Peyer's patch (tissue), 4 donors: ENCODE results near the gene IGF1R. TPM values are rescaled to one million over a fixed set of nuclear protein-coding genes. Genes with fewer than 3 reads are reported as not detected.
A peak's percentile ranks its signal among the peaks of the same experiment; 100 is the strongest.

Experiments used
- DNase-seq, 3 donors: peaks; one replicate each; pipeline ENCODE4 v3.0.0-alpha.2; 2017 to 2019
- H3K27ac ChIP-seq, 4 donors: fragments of 200-600 bp; sonication (generic); one replicate each; pipeline ENCODE4 v1.5.1; 2016 to 2019
- H3K27me3 ChIP-seq, 2 donors: fragments of 200-600 bp; sonication (generic); one replicate each; pipeline ENCODE4 v1.5.1; 2019
- H3K36me3 ChIP-seq, 3 donors: fragments of 200-600 bp; sonication (generic); one replicate each; pipeline ENCODE4 v1.5.1; 2016 to 2019
- H3K4me1 ChIP-seq, 4 donors: fragments of 200-600 bp; sonication (generic); one replicate each; pipeline ENCODE4 v1.5.1; 2016 to 2019
- H3K4me3 ChIP-seq, 4 donors: fragments of 200-600 bp; sonication (generic); 1 replicate in 3 of 4; 2 replicates in 1 of 4; pipeline ENCODE4 v1.5.1; 2016 to 2019; ENCODE audit warnings: mild to moderate bottlenecking in 1 of 4
- H3K9me3 ChIP-seq, 4 donors: fragments of 200-600 bp; sonication (generic); one replicate each; pipeline ENCODE4 v1.5.1; 2016 to 2019; ENCODE audit warnings: mild to moderate bottlenecking in 1 of 4
- CTCF ChIP-seq, 6 experiments: fragments of 450-650 bp in 4 of 6; fragments of 200-600 bp in 2 of 6; sonication (generic) in 1 of 6; IDR thresholded peaks; one replicate each; pipeline ENCODE4 v1.5.1; 2017 to 2019; ENCODE audit warnings: antibody characterized with exemption in 6 of 6, mild to moderate bottlenecking in 3 of 6, moderate library complexity in 1 of 6
- POLR2A ChIP-seq, 2 donors: fragments of 450-650 bp; IDR thresholded peaks; one replicate each; pipeline ENCODE4 v1.5.1; 2017; ENCODE audit warnings: antibody characterized with exemption in 2 of 2, mild to moderate bottlenecking in 2 of 2, moderate library complexity in 2 of 2
- total RNA-seq, 4 donors: library from RNA; depleted of rRNA; stranded (reverse); fragments of >200 nt; gene quantifications; one replicate each; pipeline ENCODE4 v1.1.0, GENCODE V29; 2016

IGF1R gene
- total RNA-seq, 4 donors from 2014 or later, result 29.6 to 176 (median 88.1) TPM

- no peaks in the 10 kb centered on the region for H3K4me1 ChIP-seq
- no peak for TF ChIP-seq POLR2A (IDR thresholded peaks at IDR 0.05)
- TF ChIP-seq CTCF (IDR thresholded peaks at IDR 0.05), result no peak
- H3K9me3 ChIP-seq, result no peaks in the 10 kb centered on the region
- DNase-seq, result no peak
- H3K4me3 ChIP-seq, result no peak overlapping the region
- no peaks in the 10 kb centered on the region for H3K36me3 ChIP-seq
- H3K27ac ChIP-seq, result no peak overlapping the region
- H3K27me3 ChIP-seq, result no peaks in the 10 kb centered on the region
Observed at GRCh38 chr15:98977441-98977840, 329.1 kb downstream of the IGF1R start.

GRCh38 chr15:98978153-98978552 lies 329.8 kb downstream of the IGF1R start:
- Histone ChIP-seq H3K9me3 (no peaks in the 10 kb centered on the region), H3K36me3 (no peaks in the 10 kb centered on the region), H3K4me3 (no peak overlapping the region), H3K27ac (no peak overlapping the region), H3K4me1 (no peaks in the 10 kb centered on the region), H3K27me3 (no peaks in the 10 kb centered on the region)
- no peak for DNase-seq
- TF ChIP-seq POLR2A (IDR thresholded peaks at IDR 0.05) (no peak), CTCF (IDR thresholded peaks at IDR 0.05) (no peak)

GRCh38 chr15:98980899-98981228 lies 332.5 kb downstream of the IGF1R start:
- Histone ChIP-seq H3K4me1 (no peaks in the 10 kb centered on the region), H3K4me3 (no peak overlapping the region), H3K27me3 (no peaks in the 10 kb centered on the region), H3K27ac (no peak overlapping the region), H3K9me3 (no peaks in the 10 kb centered on the region), H3K36me3 (no peaks in the 10 kb centered on the region)
- TF ChIP-seq CTCF (IDR thresholded peaks at IDR 0.05) (no peak), POLR2A (IDR thresholded peaks at IDR 0.05) (no peak)
- DNase-seq, result no peak

- DNase-seq, result no peak
- H3K27ac ChIP-seq, result peak overlapping the region in 1 of 4 donors; percentile 27
Observed at GRCh38 chr15:98981851-98982722, 333.7 kb downstream of the IGF1R start.

DNA sequence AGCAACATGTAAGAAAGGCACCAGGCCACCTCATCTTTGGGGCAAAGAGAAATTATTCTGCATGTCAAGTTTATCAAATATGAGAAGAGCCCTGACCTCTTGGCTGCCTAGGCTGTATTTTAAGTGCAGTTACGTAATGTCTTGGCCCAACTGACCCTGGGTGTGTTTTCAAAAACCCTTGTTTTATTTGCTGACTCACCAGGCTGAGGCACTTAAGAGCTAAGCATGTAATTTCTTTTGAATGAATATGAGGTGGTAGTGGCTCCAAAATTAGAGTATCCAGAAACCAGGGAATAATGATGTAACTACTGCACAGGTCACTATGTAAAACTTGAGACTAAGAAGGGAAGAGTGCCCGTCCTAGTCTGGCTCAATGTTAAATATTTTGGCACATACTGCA lies 335.0 kb downstream of the IGF1R start:
- Histone ChIP-seq H3K27ac (no peak overlapping the region), H3K36me3 (no peaks in the 10 kb centered on the region), H3K9me3 (no peaks in the 10 kb centered on the region), H3K27me3 (no peaks in the 10 kb centered on the region), H3K4me1 (no peaks in the 10 kb centered on the region), H3K4me3 (no peak overlapping the region)
- no peak for DNase-seq
- TF ChIP-seq CTCF (IDR thresholded peaks at IDR 0.05), result no peak
- TF ChIP-seq POLR2A (IDR thresholded peaks at IDR 0.05), result no peak

More at GRCh38 chr15:98981851-98982722, 333.7 kb downstream of the IGF1R start:
- TF ChIP-seq POLR2A (IDR thresholded peaks at IDR 0.05) (no peak), CTCF (IDR thresholded peaks at IDR 0.05) (no peak)
- H3K4me3 ChIP-seq, result no peak overlapping the region
- no peaks in the 10 kb centered on the region for H3K9me3 ChIP-seq
- H3K27me3 ChIP-seq, result no peaks in the 10 kb centered on the region
- no peaks in the 10 kb centered on the region for H3K4me1 ChIP-seq
- no peaks in the 10 kb centered on the region for H3K36me3 ChIP-seq
